NCI-H345 treated with DMSO at 0.1 percent for 48 hours (cell line): ENCODE measurements around the gene BLTP2.

Experiments used
- DNase-seq: peaks from one replicate; lab custom pipeline; 2025; ENCODE audit not compliant: unreplicated experiment; lab: John Stamatoyannopoulos, UW

Gene BLTP2

DNA sequence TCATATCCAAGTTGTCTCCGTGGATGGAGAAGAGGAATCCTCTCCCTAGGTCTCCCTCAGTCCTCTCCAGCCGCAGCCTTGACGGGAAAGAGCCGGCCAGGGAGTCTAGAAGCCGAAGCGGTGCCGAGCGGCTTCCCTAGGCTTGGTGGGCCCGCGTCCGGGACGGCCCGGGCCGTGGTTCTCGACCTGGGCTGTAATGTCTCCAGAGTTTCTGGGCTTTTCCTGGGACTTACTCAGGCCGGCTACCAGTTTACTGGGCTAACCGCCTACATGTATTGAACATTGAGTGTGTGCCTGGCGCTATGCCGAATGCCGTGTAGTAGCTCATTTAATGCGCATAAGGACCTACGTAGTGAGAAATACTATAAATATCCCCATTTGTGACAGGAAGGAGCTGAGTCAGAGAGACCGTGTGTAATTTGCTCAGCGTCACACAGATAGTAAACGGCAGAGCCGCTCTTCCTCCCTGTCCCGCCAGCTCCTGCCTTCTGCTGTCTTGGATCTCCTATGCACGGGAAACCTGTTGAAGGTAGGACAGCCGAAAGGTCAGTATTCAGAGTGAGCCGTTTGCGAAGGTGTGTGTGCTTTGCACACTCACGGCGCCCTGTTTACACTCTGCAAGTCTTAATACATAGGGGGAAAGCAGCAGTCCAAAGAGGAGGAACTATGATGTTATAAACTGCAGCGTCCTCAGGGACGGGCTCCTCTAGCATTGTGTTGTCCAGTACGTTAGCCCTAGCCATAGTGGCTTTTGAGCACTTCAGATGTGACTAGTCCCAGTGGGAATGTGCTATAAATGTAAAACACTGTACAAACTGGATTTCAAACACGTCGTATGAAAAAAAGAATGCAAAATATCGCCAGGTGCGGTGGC, 45.4 kb downstream of the BLTP2 start:
- peak; percentile 58 for DNase-seq

GRCh38 chr17:28598799-28599310, 46.1 kb downstream of the BLTP2 start, which contains the start of gene SPAG5:
TSS of gene SPAG5 (minus strand) at chr17:28599025. CDS start at chr17:28598946, 79 bp downstream.
- DNase-seq, result peak; percentile 87

GRCh38 chr17:28598389-28598788, 46.6 kb downstream of the BLTP2 start:
- DNase-seq, result no peak

DNA sequence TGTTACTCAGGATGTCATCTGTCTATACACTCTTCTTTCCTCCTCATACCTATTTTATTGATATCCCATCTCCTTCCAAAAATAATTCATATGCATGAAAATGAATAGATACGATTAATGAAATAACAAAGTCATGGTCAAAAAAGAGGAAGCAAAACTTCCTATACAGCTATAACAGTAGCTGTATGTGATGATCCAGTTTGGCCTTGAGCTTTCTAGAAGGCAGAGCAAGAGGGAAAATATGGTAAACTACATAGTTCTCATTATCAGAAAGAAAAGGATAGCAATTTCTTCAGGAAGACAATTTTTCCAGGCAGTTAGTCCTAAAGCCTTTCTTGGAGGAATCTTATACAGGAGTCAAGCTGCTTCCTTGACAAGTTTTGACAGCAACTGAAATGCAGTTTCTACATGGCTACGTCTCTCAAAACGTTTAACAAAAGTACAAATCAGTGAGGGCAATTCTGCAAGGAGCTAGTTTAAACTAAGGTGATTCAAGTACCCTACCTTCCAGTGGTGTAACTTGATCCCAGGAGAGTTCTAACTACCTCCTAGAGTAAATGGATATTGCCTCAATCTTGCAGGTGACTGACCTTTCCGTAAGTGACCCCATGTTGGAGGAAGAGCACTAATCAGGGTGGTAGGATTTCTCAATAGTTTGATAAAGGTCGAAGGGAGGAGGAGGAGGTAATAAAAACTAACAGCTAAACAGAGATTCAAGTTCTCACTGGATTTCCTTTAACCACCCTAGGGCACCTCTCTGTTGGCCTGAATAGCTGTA, 47.2 kb downstream of the BLTP2 start:
- DNase-seq, result no peak
